Measurements from ENCODE around the gene NOP14.
A peak's percentile ranks its signal among the peaks of the same experiment; 100 is the strongest.

NOP14 gene

GRCh38 chr4:2934813-2935761 is 28.1 kb downstream of the NOP14 start:
- POLR2A ChIA-PET = interaction anchor here (0.8 to 4.0 kb wide), 9 partner anchors 9 to 179 kb away, joined by 3 to 34 read pairs (median 3); partner anchors contain the start of genes GRK4, NOP14 and TNIP2
- TF ChIP-seq ELF4 (IDR thresholded peaks at IDR 0.05) = peak; percentile 33; the same call in 1 of the 2 replicates
- TF ChIP-seq, protein P1, sequence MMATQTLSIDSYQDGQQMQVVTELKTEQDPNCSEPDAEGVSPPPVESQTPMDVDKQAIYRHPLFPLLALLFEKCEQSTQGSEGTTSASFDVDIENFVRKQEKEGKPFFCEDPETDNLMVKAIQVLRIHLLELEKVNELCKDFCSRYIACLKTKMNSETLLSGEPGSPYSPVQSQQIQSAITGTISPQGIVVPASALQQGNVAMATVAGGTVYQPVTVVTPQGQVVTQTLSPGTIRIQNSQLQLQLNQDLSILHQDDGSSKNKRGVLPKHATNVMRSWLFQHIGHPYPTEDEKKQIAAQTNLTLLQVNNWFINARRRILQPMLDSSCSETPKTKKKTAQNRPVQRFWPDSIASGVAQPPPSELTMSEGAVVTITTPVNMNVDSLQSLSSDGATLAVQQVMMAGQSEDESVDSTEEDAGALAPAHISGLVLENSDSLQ (IDR thresholded peaks at IDR 0.05) = no peak
- peak; percentile 97 for DNase-seq (ENCODE audit: extremely low spot score)
- CTCF ChIA-PET = interaction anchor here (0.9 to 1.0 kb wide), 2 partner anchors 11 to 25 kb away, joined by 3 read pairs; no protein-coding TSS in a partner anchor

DNA sequence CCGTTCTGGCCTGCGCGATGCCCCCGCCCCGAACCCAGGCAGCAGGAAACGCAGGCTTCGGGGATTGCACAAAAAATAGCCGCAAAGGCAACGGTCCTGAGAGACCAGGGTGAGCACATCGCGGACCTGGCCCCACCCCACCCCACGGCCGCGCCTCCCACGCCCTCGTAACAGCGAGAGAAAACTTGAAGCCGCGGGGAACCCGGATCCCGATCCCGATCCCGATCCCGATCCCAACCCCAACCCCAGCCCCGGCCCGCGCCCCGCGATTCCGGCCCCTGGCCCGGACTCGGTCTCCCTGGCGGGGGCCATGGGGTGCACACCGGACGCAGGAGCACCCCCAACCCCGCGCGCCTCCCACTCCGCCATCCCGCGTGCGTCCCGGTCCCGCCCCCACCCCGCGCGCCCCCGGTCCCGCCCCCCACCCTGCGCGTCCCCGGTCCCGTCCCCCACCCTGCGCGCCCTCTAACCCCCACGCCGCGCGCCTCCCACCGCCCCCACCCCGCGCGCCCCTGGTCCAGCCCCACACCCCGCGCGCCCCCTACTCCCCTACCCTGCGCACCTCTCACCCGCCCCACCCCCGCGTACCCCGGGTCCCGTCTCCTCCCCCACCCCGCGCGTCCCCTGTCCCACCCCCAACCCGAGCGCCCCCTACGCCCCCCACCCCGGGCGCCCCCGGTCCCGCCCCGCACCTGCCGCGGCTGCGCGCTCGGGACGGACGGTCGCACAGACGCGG is 29.0 kb downstream of the NOP14 start:
- CTCF ChIA-PET = no interaction called here
- POLR2A ChIA-PET = interaction anchor here (4.0 kb wide), 1 partner anchor 29 kb away, joined by 34 read pairs; the partner anchor contains the start of genes GRK4 and NOP14
- peak; percentile 48 for DNase-seq (ENCODE audit: extremely low spot score)
- TF ChIP-seq LEF1 (IDR thresholded peaks at IDR 0.05; ENCODE audit: borderline replicate concordance) (no peak), NFRKB (IDR thresholded peaks at IDR 0.05) (no peak), FOXA1 (IDR thresholded peaks at IDR 0.05) (no peak), ELF4 (IDR thresholded peaks at IDR 0.05) (no peak), CTBP1 (IDR thresholded peaks at IDR 0.05; ENCODE audit: borderline replicate concordance) (no peak), SP1 (IDR thresholded peaks at IDR 0.05) (no peak), FOXK2 (IDR thresholded peaks at IDR 0.05) (no peak), TARDBP (IDR thresholded peaks at IDR 0.05) (no peak), ARNT (IDR thresholded peaks at IDR 0.05) (no peak), SUZ12 (IDR thresholded peaks at IDR 0.05) (no peak), L3MBTL2 (conservative IDR thresholded peaks at IDR 0.05) (no peak), ZNF384 (IDR thresholded peaks at IDR 0.05) (no peak)
- TF ChIP-seq, protein P1 (IDR thresholded peaks at IDR 0.05) = no peak

DNA sequence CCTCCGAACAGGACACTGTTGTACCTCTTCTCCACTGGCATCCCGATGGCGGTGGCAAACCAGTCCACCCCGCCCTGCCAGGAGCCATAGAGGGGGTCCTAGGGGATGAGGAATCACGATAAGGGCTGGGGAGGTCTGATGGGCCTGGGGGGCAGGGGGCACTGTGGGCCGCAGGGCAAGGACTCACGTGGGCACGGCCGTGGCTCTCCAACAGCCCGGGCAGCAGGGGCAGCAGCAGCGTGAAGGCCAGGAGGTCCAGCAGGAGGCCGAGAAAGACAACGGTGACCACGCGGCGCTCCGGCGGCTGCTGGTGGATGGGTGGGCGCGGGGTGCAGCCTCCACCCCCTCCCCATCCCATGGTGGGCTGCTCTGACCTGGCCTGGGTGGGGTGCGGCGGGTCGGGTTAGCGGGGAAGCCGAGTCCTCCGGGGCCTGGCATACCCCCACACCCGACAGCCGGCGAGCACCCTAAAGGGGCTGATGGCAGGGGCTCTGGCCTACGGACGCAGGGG is 29.6 kb downstream of the NOP14 start:
- TF ChIP-seq ELF4 (IDR thresholded peaks at IDR 0.05) (no peak), FOXA1 (IDR thresholded peaks at IDR 0.05) (no peak), ARNT (IDR thresholded peaks at IDR 0.05) (no peak), SUZ12 (IDR thresholded peaks at IDR 0.05) (no peak), HDGF (IDR thresholded peaks at IDR 0.05; ENCODE audit: borderline replicate concordance) (no peak), SP1 (IDR thresholded peaks at IDR 0.05) (no peak), NFRKB (IDR thresholded peaks at IDR 0.05) (no peak), L3MBTL2 (conservative IDR thresholded peaks at IDR 0.05) (no peak), CTBP1 (IDR thresholded peaks at IDR 0.05; ENCODE audit: borderline replicate concordance) (no peak), ZNF384 (IDR thresholded peaks at IDR 0.05) (no peak)
- TF ChIP-seq, protein P1 (IDR thresholded peaks at IDR 0.05) = no peak
- POLR2A ChIA-PET = no interaction called here
- CTCF ChIA-PET = no interaction called here
- no peak for DNase-seq (ENCODE audit: extremely low spot score)

DNA sequence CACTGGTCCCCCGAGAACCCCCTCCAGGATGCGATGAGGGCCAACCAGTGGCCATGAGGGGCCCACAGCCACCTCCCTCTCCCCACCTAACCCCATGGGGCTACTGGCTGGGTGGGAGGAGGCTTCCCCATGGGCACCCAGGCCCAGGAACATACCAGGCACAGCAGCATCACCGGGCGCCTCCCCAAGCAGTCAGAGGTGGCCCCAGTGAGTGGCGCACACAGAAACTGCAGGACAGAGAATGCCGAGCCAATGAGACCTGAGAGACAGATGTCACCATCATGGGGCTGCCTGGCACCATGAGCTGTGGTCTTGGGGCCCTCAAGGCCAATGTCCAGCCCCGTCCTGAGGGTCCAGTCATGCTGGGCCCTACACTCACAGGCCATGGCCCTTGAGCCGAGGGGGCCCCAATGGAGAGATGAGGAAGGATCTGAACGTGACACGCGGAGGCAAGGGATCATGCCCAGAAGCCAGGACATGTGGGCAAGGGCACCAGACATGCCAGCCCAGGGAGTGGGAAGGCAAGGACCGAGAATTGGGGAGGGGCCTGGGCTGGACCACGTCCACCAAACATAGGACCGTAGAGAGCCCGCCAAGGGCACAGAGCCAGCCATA is 30.1 kb downstream of the NOP14 start:
- no peak for TF ChIP-seq FOXK2 (IDR thresholded peaks at IDR 0.05)
- TF ChIP-seq ARNT (IDR thresholded peaks at IDR 0.05) = no peak
- TF ChIP-seq, protein P1 (IDR thresholded peaks at IDR 0.05) = no peak
- TF ChIP-seq ELF4 (IDR thresholded peaks at IDR 0.05) = no peak
- no peak for TF ChIP-seq FOXM1 (IDR thresholded peaks at IDR 0.05; ENCODE audit: borderline replicate concordance)
- no peak for TF ChIP-seq LEF1 (IDR thresholded peaks at IDR 0.05; ENCODE audit: borderline replicate concordance)
- no peak for TF ChIP-seq SP1 (IDR thresholded peaks at IDR 0.05)
- no peak for TF ChIP-seq CTBP1 (IDR thresholded peaks at IDR 0.05; ENCODE audit: borderline replicate concordance)
- TF ChIP-seq L3MBTL2 (conservative IDR thresholded peaks at IDR 0.05) = no peak
- no peak for TF ChIP-seq ZNF384 (IDR thresholded peaks at IDR 0.05)
- no peak for TF ChIP-seq FOXA1 (IDR thresholded peaks at IDR 0.05)
- no peak for TF ChIP-seq TARDBP (IDR thresholded peaks at IDR 0.05)
- no peak for DNase-seq (ENCODE audit: extremely low spot score)
- ChIA-PET POLR2A (no interaction called here), CTCF (no interaction called here)

- ChIA-PET CTCF (no interaction called here), POLR2A (no interaction called here)
- no peak for DNase-seq (ENCODE audit: extremely low spot score)
- no peak for TF ChIP-seq SUZ12 (IDR thresholded peaks at IDR 0.05)
- TF ChIP-seq ELF4 (IDR thresholded peaks at IDR 0.05) = no peak
- no peak for TF ChIP-seq HDGF (IDR thresholded peaks at IDR 0.05; ENCODE audit: borderline replicate concordance)
- no peak for TF ChIP-seq L3MBTL2 (conservative IDR thresholded peaks at IDR 0.05)
- no peak for TF ChIP-seq ZNF384 (IDR thresholded peaks at IDR 0.05)
- no peak for TF ChIP-seq FOXK2 (IDR thresholded peaks at IDR 0.05)
Measured at GRCh38 chr4:2932321-2932950, 30.8 kb downstream of the NOP14 start.
